Stomach (tissue), 4 donors: Measurements from ENCODE around the gene MAGOHB.

Source experiments
- EP300 ChIP-seq: sonication (generic); formaldehyde crosslinking; IDR thresholded peaks from one replicate; pipeline ENCODE4 v1.6.1; 2017; ENCODE audit warnings: antibody characterized with exemption
- TF ChIP-seq, protein P1 (sequence below), 7 experiments: fragments of 450-650 bp in 4 of 7; fragments of 200-600 bp in 3 of 7; sonication (generic) in 3 of 7; IDR thresholded peaks; one replicate each; pipeline ENCODE4 v1.5.1; 2016 to 2019; ENCODE audit warnings: antibody characterized with exemption in 7 of 7, control low read depth in 2 of 7, mild to moderate bottlenecking in 1 of 7

DNA sequence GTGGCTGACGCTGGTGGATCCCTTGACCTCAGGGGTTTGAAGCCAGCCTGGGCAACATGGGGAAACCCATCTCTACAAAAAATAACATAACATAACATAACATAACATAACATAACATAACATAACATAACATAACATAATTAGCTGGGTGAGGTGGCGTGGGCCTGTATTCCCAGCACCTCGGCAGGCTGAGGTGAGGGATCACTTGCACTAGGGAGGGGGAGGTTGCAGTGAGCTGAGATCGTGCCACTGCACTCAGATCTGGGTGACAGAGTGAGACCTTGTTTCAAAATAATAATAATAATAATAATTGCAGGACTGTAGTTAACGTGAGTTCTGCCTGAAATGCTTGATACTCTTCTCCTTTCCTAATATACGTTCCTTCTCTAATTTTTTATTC lies 1.3 kb downstream of the MAGOHB start:
- TF ChIP-seq, protein P1, sequence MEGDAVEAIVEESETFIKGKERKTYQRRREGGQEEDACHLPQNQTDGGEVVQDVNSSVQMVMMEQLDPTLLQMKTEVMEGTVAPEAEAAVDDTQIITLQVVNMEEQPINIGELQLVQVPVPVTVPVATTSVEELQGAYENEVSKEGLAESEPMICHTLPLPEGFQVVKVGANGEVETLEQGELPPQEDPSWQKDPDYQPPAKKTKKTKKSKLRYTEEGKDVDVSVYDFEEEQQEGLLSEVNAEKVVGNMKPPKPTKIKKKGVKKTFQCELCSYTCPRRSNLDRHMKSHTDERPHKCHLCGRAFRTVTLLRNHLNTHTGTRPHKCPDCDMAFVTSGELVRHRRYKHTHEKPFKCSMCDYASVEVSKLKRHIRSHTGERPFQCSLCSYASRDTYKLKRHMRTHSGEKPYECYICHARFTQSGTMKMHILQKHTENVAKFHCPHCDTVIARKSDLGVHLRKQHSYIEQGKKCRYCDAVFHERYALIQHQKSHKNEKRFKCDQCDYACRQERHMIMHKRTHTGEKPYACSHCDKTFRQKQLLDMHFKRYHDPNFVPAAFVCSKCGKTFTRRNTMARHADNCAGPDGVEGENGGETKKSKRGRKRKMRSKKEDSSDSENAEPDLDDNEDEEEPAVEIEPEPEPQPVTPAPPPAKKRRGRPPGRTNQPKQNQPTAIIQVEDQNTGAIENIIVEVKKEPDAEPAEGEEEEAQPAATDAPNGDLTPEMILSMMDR (IDR thresholded peaks at IDR 0.05): no peak
- no peak for TF ChIP-seq EP300
